Heart right ventricle (tissue), 16 donors: Measurements from ENCODE around the gene CBFA2T2. TPM values are rescaled to one million over a fixed set of nuclear protein-coding genes. Genes with fewer than 3 reads are reported as not detected.

ENCODE experiments used
- ATAC-seq, 8 donors: fragments of 200-7000 bp; cut with Tn5 transposase; one replicate each; pipeline ENCODE4 v1.9.1; 2020; ENCODE audit warnings: mild to moderate bottlenecking in 8 of 8, moderate library complexity in 8 of 8, moderate number of reproducible peaks in 1 of 8
- DNase-seq, 2 donors: peaks; one replicate each; pipeline ENCODE4 v3.0.0-alpha.2; 2020
- H3K27ac ChIP-seq, 10 donors: fragments of 200-600 bp; sonication (generic) in 2 of 10; one replicate each; pipeline versions ENCODE4 v1.5.0 to v1.8.0; 2020 to 2022; ENCODE audit warnings: mild to moderate bottlenecking in 3 of 10
- H3K27me3 ChIP-seq, 7 donors: fragments of 200-600 bp; one replicate each; pipeline ENCODE4 v1.8.0; 2021 to 2022; ENCODE audit warnings: mild to moderate bottlenecking in 2 of 7
- H3K36me3 ChIP-seq, 9 donors: fragments of 200-600 bp; sonication (generic) in 1 of 9; one replicate each; pipeline versions ENCODE4 v1.5.0 to v1.8.0; 2020 to 2022; ENCODE audit warnings: mild to moderate bottlenecking in 2 of 9
- H3K4me1 ChIP-seq, 9 donors: fragments of 200-600 bp; sonication (generic) in 1 of 9; one replicate each; pipeline versions ENCODE4 v1.5.0 to v1.8.0; 2020 to 2022; ENCODE audit warnings: mild to moderate bottlenecking in 4 of 9
- H3K4me3 ChIP-seq, 10 donors: fragments of 200-600 bp; sonication (generic) in 2 of 10; one replicate each; pipeline versions ENCODE4 v1.5.0 to v1.8.0; 2020 to 2022; ENCODE audit warnings: mild to moderate bottlenecking in 7 of 10, moderate library complexity in 2 of 10
- H3K9me3 ChIP-seq, 11 donors: fragments of 200-600 bp in 10 of 11; sonication (generic) in 2 of 11; one replicate each; pipeline versions ENCODE4 v1.5.0 to v1.8.0; 2013 to 2022; ENCODE audit warnings: mild to moderate bottlenecking in 2 of 11, control low read depth in 1 of 11, moderate library complexity in 1 of 11
- WGBS, 2 donors: extraction: QIAGEN DNeasy Blood & Tissue Kit; methylation state at CpG; one replicate each; pipeline ENCODE4 v1.1.7; 2013; ENCODE audit warnings: inconsistent platforms in 1 of 2; 5-methylcytosine and 5-hydroxymethylcytosine counted together
- intact Hi-C, 10 donors: fragments of 100-400 bp; cut with DNase I; formaldehyde crosslinking; loops; one replicate each; pipeline versions ENCODE4 v1.11.1 to v1.14.2; 2022
- polyA plus RNA-seq, 2 donors: library from polyadenylated mRNA; stranded (reverse); fragments of 200-250 nt; gene quantifications; one replicate each; pipeline ENCODE4 v1.2.3, GENCODE V29; 2013
- total RNA-seq, 10 donors: library from RNA; stranded (reverse); fragmentation: NEBNext Ultra II Directional in 3 of 10; extraction: Animal tissue kit (Norgen Biotek cat#: 25700) in 3 of 10; gene quantifications; one replicate each; pipeline versions ENCODE4 v1.2.1 to v1.2.4, GENCODE V29; 2021 to 2023
- TF ChIP-seq, protein P1 (sequence below), 9 donors: fragments of 200-600 bp; sonication (generic) in 2 of 9; IDR thresholded peaks; one replicate each; pipeline versions ENCODE4 v1.5.0 to v1.8.0; 2021 to 2022; ENCODE audit warnings: antibody characterized with exemption in 9 of 9, mild to moderate bottlenecking in 5 of 9, moderate library complexity in 1 of 9
- donor health status: Arrhythmogenic right ventricular cardiomyopathy.
- donor health status: ischemic (EF 13 %, LVEDD 7.1; RV severe dilation, severe dysfunction).
- donor health status: healthy with polysubstance abuse.
- donor health status: DM: no; HTN: yes; CAD: no.
- donor health status: DM: no; HTN: no; CAD: no.
- donor health status: ischemic (EF 25% LVEDD 6.9; RV normal size, moderate dysfunction).
- donor health status: ischemic (EF 25% LVEDD 5.7; RV mildly dilated, moderate dysfunction).
- donor health status: healthy.
- donor health status: DM: yes; HTN: yes; CAD: no.
- donor health status: Ischemic cardiomyopathy.
- donor health status: ischemic (EF 35%, LVEDD 5.7; RV mildly dilated, moderate dysfunction).
- donor health status: nonischemic (EF 11% LVEDD 7.7; RV severe dilation, severe dysfunction).
- donor health status: DM: yes; HTN: yes; CAD: no.
- donor health status: PGD.
- donor health status: ischemic (EF 29% LVEDD 5.4; RV normal size, mild dysfunction).
- donor health status: nonischemic (EF 23%, LVEDD 6.1; RV moderate dilation, normal function).

Gene CBFA2T2
- total and polyA plus RNA-seq, 12 donors: 3.5 to 13.3 (median 11.3) TPM

DNA sequence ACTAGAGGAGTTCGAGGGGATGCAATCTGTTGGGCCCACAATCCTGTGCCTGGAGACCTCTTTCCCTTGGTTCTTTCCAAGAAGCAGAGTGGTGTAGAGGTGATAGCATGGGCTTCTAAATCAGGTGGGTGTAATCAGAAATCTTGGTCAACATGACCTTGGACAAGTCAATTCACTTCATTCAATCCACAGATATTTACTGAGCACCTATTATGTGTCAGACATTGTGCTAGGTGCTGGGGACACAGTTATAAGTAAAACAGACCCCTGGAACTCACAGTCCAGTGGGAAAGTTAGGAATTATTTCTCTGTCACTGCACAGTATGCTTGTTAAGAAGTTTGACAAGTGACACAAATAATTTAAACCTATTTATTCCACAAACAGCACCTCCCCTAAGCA lies 199.6 kb downstream of the CBFA2T2 start:
- DNase-seq (no peak), ATAC-seq (no peak)
- 67 to 91% methylated on average over 1 of the region's 1 CpG for WGBS, 2 donors
- no peaks in the 10 kb centered on the region for H3K36me3 ChIP-seq
- peak overlapping the region in 2 of 10 donors; percentile 16 to 67 for H3K27ac ChIP-seq
- intact Hi-C loops: loop anchor here in 1 of 10 donors (5.0 kb wide), 1 partner anchor 43 kb away; the partner anchor contains the start of gene ZNF341
- TF ChIP-seq, protein P1, sequence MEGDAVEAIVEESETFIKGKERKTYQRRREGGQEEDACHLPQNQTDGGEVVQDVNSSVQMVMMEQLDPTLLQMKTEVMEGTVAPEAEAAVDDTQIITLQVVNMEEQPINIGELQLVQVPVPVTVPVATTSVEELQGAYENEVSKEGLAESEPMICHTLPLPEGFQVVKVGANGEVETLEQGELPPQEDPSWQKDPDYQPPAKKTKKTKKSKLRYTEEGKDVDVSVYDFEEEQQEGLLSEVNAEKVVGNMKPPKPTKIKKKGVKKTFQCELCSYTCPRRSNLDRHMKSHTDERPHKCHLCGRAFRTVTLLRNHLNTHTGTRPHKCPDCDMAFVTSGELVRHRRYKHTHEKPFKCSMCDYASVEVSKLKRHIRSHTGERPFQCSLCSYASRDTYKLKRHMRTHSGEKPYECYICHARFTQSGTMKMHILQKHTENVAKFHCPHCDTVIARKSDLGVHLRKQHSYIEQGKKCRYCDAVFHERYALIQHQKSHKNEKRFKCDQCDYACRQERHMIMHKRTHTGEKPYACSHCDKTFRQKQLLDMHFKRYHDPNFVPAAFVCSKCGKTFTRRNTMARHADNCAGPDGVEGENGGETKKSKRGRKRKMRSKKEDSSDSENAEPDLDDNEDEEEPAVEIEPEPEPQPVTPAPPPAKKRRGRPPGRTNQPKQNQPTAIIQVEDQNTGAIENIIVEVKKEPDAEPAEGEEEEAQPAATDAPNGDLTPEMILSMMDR (IDR thresholded peaks at IDR 0.05): no peak
- no peak overlapping the region for H3K4me3 ChIP-seq
- H3K4me1 ChIP-seq: peaks cover 3 to 52% (median 20%) of the 10 kb centered on the region in 9 donors
- no peaks in the 10 kb centered on the region for H3K27me3 ChIP-seq
- no peaks in the 10 kb centered on the region for H3K9me3 ChIP-seq

- DNase-seq (no peak), ATAC-seq (no peak)
- WGBS, 2 donors: 30 to 41% methylated on average over 4 of the region's 4 CpGs
These were observed 200.1 kb downstream of the CBFA2T2 start for GRCh38 chr20:33689973-33690372.

GRCh38 chr20:33693289-33693688 lies 203.4 kb downstream of the CBFA2T2 start:
- intact Hi-C loops: no loop called here
- WGBS, 2 donors: 64 to 74% methylated on average over 5 of the region's 5 CpGs
- TF ChIP-seq, protein P1 (IDR thresholded peaks at IDR 0.05): no peak
- H3K36me3 ChIP-seq: no peaks in the 10 kb centered on the region
- no peak overlapping the region for H3K4me3 ChIP-seq
- no peaks in the 10 kb centered on the region for H3K27me3 ChIP-seq
- no peak for ATAC-seq
- peak overlapping the region in 4 of 10 donors; percentile 25 to 70 (median 50) for H3K27ac ChIP-seq
- no peak for DNase-seq
- H3K4me1 ChIP-seq: peaks cover 0 to 48% (median 11%) of the 10 kb centered on the region in 9 donors
- no peaks in the 10 kb centered on the region for H3K9me3 ChIP-seq

More at GRCh38 chr20:33689973-33690372, 200.1 kb downstream of the CBFA2T2 start:
- Histone ChIP-seq H3K4me1 (peaks cover 3 to 50% (median 17%) of the 10 kb centered on the region in 9 donors), H3K36me3 (no peaks in the 10 kb centered on the region), H3K27ac (peak overlapping the region in 1 of 10 donors; percentile 67), H3K9me3 (no peaks in the 10 kb centered on the region), H3K27me3 (no peaks in the 10 kb centered on the region), H3K4me3 (no peak overlapping the region)
- intact Hi-C loops: loop anchor here in 1 of 10 donors (5.0 kb wide), 1 partner anchor 42 kb away; the partner anchor contains the start of gene ZNF341
- TF ChIP-seq, protein P1 (IDR thresholded peaks at IDR 0.05): no peak

- H3K4me3 ChIP-seq: no peak overlapping the region
- peaks cover 0 to 41% (median 11%) of the 10 kb centered on the region in 9 donors for H3K4me1 ChIP-seq
- H3K27me3 ChIP-seq: no peaks in the 10 kb centered on the region
- peak overlapping the region in 5 of 10 donors; percentile 25 to 70 (median 46) for H3K27ac ChIP-seq
- 66 to 78% methylated on average over 17 of the region's 17 CpGs for WGBS, 2 donors
- intact Hi-C loops: no loop called here
- H3K9me3 ChIP-seq: no peaks in the 10 kb centered on the region
- DNase-seq (peak in 1 of 2 donors; percentile 49), ATAC-seq (peak; percentile 45 to 86 (median 64))
- no peaks in the 10 kb centered on the region for H3K36me3 ChIP-seq
- TF ChIP-seq, protein P1 (IDR thresholded peaks at IDR 0.05): no peak
These were observed 204.1 kb downstream of the CBFA2T2 start for GRCh38 chr20:33693741-33694638.
